Gastrocnemius medialis (tissue), 4 donors: ENCODE results near the gene EXD3.
A peak's percentile ranks its signal among the peaks of the same experiment; 100 is the strongest.

Source experiments
- POLR2A ChIP-seq, 2 donors: fragments of 450-650 bp; IDR thresholded peaks; one replicate each; pipeline ENCODE4 v1.6.1; 2017; ENCODE audit warnings: antibody characterized with exemption in 2 of 2, mild to moderate bottlenecking in 2 of 2, moderate library complexity in 2 of 2
- TF ChIP-seq, protein P1 (sequence below), 5 experiments: fragments of 450-650 bp in 3 of 5; fragments of 200-600 bp in 2 of 5; sonication (generic) in 2 of 5; IDR thresholded peaks in 4 of 5; conservative IDR thresholded peaks in 1 of 5; 1 replicate in 4 of 5; 2 replicates in 1 of 5; pipeline ENCODE4 v1.5.1; 2016 to 2019; ENCODE audit warnings: antibody characterized with exemption in 5 of 5, mild to moderate bottlenecking in 3 of 5, moderate library complexity in 3 of 5

DNA sequence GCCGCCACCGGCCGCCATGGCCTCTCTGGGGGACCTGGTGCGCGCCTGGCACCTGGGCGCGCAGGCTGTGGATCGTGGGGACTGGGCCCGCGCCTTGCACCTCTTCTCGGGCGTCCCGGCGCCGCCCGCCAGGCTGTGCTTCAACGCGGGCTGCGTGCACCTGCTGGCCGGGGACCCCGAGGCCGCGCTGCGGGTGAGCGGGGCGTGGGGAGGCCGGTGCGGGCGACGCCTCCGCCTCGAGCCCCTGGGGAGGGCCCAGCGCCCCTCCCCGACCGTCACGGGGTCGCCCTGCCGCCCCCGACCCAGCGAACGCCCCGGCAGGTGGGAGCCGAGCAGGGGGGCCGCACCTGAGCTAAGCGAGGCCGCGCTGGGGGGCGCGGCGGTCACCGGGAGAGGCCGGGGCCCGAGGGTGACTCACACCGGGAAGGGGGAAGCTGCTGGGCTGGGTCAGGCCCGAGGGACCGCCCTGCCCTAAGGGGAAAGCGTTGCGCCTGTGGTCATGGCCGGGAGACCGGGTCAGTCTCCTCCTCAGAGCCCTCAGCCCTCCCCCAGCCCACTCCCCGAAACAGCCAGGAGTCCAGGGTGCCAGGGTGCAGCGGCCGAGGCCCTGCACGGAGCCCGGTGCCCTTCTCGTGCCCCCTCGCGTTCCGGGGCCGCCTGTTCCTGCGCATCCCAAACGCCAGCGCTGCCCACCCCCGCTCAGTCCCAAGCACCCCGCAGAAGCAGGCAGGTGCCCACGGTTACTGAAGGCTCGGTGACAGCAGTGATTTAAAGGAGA, 741 bp upstream of the EXD3 start:
- TF ChIP-seq, protein P1, sequence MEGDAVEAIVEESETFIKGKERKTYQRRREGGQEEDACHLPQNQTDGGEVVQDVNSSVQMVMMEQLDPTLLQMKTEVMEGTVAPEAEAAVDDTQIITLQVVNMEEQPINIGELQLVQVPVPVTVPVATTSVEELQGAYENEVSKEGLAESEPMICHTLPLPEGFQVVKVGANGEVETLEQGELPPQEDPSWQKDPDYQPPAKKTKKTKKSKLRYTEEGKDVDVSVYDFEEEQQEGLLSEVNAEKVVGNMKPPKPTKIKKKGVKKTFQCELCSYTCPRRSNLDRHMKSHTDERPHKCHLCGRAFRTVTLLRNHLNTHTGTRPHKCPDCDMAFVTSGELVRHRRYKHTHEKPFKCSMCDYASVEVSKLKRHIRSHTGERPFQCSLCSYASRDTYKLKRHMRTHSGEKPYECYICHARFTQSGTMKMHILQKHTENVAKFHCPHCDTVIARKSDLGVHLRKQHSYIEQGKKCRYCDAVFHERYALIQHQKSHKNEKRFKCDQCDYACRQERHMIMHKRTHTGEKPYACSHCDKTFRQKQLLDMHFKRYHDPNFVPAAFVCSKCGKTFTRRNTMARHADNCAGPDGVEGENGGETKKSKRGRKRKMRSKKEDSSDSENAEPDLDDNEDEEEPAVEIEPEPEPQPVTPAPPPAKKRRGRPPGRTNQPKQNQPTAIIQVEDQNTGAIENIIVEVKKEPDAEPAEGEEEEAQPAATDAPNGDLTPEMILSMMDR (IDR thresholded peaks at IDR 0.05 in 4 of 5, conservative IDR thresholded peaks at IDR 0.05 in 1 of 5): peak in 2 of 5 experiments; percentile 29
- TF ChIP-seq POLR2A (IDR thresholded peaks at IDR 0.05): no peak
